GM23338 (cell line): ENCODE results near the gene ARID3B.
"Not testable (repeated sequence)": the region's sequence is repeated elsewhere in the genome, so short reads cannot be mapped to it uniquely, and the experiment has no call there.

Source experiments
- POLR2AphosphoS5 ChIP-seq: IDR thresholded peaks from 2 replicates; pipeline ENCODE4 v1.6.1; 2016; ENCODE audit warnings: antibody characterized with exemption, low read depth
- TF ChIP-seq, protein P1 (sequence below), 2 experiments: fragments of 200-600 bp in 1 of 2; sonication (generic) in 1 of 2; conservative IDR thresholded peaks; 2 replicates each; pipeline versions ENCODE4 v1.5.1 to v1.6.1; 2016 to 2017; ENCODE audit warnings: antibody characterized with exemption in 2 of 2, low read depth in 2 of 2, mild to moderate bottlenecking in 2 of 2, moderate library complexity in 1 of 2

GRCh38 chr15:74539521-74539920, 1.5 kb upstream of the ARID3B start:
- TF ChIP-seq, protein P1, sequence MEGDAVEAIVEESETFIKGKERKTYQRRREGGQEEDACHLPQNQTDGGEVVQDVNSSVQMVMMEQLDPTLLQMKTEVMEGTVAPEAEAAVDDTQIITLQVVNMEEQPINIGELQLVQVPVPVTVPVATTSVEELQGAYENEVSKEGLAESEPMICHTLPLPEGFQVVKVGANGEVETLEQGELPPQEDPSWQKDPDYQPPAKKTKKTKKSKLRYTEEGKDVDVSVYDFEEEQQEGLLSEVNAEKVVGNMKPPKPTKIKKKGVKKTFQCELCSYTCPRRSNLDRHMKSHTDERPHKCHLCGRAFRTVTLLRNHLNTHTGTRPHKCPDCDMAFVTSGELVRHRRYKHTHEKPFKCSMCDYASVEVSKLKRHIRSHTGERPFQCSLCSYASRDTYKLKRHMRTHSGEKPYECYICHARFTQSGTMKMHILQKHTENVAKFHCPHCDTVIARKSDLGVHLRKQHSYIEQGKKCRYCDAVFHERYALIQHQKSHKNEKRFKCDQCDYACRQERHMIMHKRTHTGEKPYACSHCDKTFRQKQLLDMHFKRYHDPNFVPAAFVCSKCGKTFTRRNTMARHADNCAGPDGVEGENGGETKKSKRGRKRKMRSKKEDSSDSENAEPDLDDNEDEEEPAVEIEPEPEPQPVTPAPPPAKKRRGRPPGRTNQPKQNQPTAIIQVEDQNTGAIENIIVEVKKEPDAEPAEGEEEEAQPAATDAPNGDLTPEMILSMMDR (conservative IDR thresholded peaks at IDR 0.05; ENCODE audit: low read depth in 2 of 2) = not testable (repeated sequence)
- not testable (repeated sequence) for TF ChIP-seq POLR2AphosphoS5
